SK-N-SH treated with all-trans-retinoic acid at 6 μM for 48 hours (cell line): ENCODE measurements around the gene IKZF2.

Experiments used
- ATAC-seq: fragments of 200-7000 bp; cut with Tn5 transposase; 3 replicates; pipeline ENCODE4 v1.9.1; 2020; ENCODE audit warnings: mild to moderate bottlenecking, moderate library complexity
- ARNTL ChIP-seq: fragments of 450-650 bp; formaldehyde crosslinking; IDR thresholded peaks from 2 replicates; pipeline ENCODE4 v1.5.0; 2020; ENCODE audit warnings: low read depth, mild to moderate bottlenecking, moderate library complexity, borderline replicate concordance
- BACH2 ChIP-seq: fragments of 250-450 bp; sonication (Bioruptor Pico); IDR thresholded peaks from 2 replicates; pipeline ENCODE4 v1.9.0; 2021; ENCODE audit warnings: mild to moderate bottlenecking, borderline replicate concordance
- CSDC2 ChIP-seq: fragments of 250-450 bp; sonication (Bioruptor Pico); IDR thresholded peaks from 2 replicates; pipeline ENCODE4 v1.5.0; 2020; ENCODE audit warnings: mild to moderate bottlenecking, moderate library complexity
- ESRRG ChIP-seq: fragments of 250-450 bp; sonication (Bioruptor Pico); IDR thresholded peaks from 2 replicates; pipeline ENCODE4 v1.6.1; 2021; ENCODE audit warnings: mild to moderate bottlenecking
- GLIS3 ChIP-seq: fragments of 250-450 bp; sonication (Bioruptor Pico); IDR thresholded peaks from 2 replicates; pipeline ENCODE4 v1.5.0; 2020; ENCODE audit warnings: mild to moderate bottlenecking, moderate library complexity
- OSR1 ChIP-seq: fragments of 250-450 bp; sonication (Bioruptor Pico); IDR thresholded peaks from 2 replicates; pipeline ENCODE4 v1.8.0; 2022; ENCODE audit warnings: moderate library complexity, mild to moderate bottlenecking, inconsistent platforms
- PPARA ChIP-seq: fragments of 250-450 bp; sonication (Bioruptor Pico); IDR thresholded peaks from 2 replicates; pipeline ENCODE4 v1.5.0; 2020; ENCODE audit warnings: mild to moderate bottlenecking, borderline replicate concordance
- SNAI2 ChIP-seq: fragments of 250-450 bp; sonication (Bioruptor Pico); IDR thresholded peaks from 2 replicates; pipeline ENCODE4 v1.5.0; 2020; ENCODE audit warnings: mild to moderate bottlenecking, moderate library complexity
- TOX ChIP-seq: fragments of 250-450 bp; sonication (Bioruptor Pico); IDR thresholded peaks from 2 replicates; pipeline ENCODE4 v1.8.0; 2021; ENCODE audit warnings: mild to moderate bottlenecking, moderate library complexity, borderline replicate concordance
- ZC3H10 ChIP-seq: fragments of 250-450 bp; sonication (Bioruptor Pico); IDR thresholded peaks from 2 replicates; pipeline ENCODE4 v1.5.1; 2021; ENCODE audit warnings: mild to moderate bottlenecking, moderate library complexity
- ZFP3 ChIP-seq: fragments of 250-450 bp; sonication (Bioruptor Pico); IDR thresholded peaks from 2 replicates; pipeline ENCODE4 v1.5.0; 2020; ENCODE audit warnings: mild to moderate bottlenecking, moderate library complexity
- ZNF565 ChIP-seq: fragments of 450-650 bp; formaldehyde crosslinking; conservative IDR thresholded peaks from 2 replicates; pipeline ENCODE4 v1.5.0; 2020; ENCODE audit warnings: low read depth, mild to moderate bottlenecking, moderate library complexity
- ZNF70 ChIP-seq: fragments of 450-650 bp; formaldehyde crosslinking; IDR thresholded peaks from 2 replicates; pipeline ENCODE4 v1.5.0; 2020; ENCODE audit warnings: mild to moderate bottlenecking, moderate library complexity
- ZNF8 ChIP-seq: fragments of 450-650 bp; formaldehyde crosslinking; IDR thresholded peaks from 2 replicates; pipeline ENCODE4 v1.5.0; 2020; ENCODE audit warnings: mild to moderate bottlenecking, moderate library complexity
- TF ChIP-seq, protein P1 (sequence below): fragments of 250-450 bp; sonication (Bioruptor Pico); IDR thresholded peaks from 2 replicates; pipeline ENCODE4 v1.8.0; 2020; ENCODE audit warnings: mild to moderate bottlenecking, moderate library complexity, borderline replicate concordance
- TF ChIP-seq, protein P2 (sequence below): fragments of 250-450 bp; sonication (Bioruptor Pico); IDR thresholded peaks from 2 replicates; pipeline ENCODE4 v1.5.1; 2021; ENCODE audit warnings: mild to moderate bottlenecking, moderate library complexity
- TF ChIP-seq, protein P3 (sequence below): fragments of 250-450 bp; sonication (Bioruptor Pico); IDR thresholded peaks from 2 replicates; pipeline ENCODE4 v1.5.0; 2020; ENCODE audit warnings: mild to moderate bottlenecking, moderate library complexity
- TF ChIP-seq, protein P4 (sequence below): fragments of 250-450 bp; sonication (Bioruptor Pico); IDR thresholded peaks from 2 replicates; pipeline ENCODE4 v1.8.0; 2021; ENCODE audit warnings: low read depth, mild to moderate bottlenecking, moderate library complexity, borderline replicate concordance

IKZF2 gene

DNA sequence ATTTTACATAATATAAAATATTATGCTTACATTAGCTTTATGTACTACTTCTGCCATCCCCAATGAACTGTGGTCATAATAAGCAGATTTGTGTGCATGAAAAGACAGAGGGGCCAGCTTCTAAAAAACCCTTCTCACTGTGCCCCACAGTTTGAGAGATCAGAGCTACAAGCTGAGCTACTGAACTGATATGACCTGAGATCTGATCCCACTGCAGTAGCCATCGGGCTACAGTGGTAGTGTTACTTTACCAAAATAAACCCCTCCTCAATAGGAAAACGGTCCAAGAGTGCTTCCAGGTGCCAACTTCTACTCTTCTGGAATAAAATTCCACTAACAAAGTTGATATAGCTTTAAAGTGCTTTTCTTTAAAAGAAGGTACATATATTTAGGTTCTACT is 43.1 kb downstream of the IKZF2 start:
- no peak for ATAC-seq
- TF ChIP-seq ZNF8 (CRISPR knock-in tag): no peak
- TF ChIP-seq TOX (CRISPR knock-in tag): no peak
- no peak for TF ChIP-seq ESRRG (CRISPR knock-in tag)
- TF ChIP-seq PPARA (CRISPR knock-in tag): no peak
- TF ChIP-seq ZNF70: no peak
- TF ChIP-seq, protein P1, sequence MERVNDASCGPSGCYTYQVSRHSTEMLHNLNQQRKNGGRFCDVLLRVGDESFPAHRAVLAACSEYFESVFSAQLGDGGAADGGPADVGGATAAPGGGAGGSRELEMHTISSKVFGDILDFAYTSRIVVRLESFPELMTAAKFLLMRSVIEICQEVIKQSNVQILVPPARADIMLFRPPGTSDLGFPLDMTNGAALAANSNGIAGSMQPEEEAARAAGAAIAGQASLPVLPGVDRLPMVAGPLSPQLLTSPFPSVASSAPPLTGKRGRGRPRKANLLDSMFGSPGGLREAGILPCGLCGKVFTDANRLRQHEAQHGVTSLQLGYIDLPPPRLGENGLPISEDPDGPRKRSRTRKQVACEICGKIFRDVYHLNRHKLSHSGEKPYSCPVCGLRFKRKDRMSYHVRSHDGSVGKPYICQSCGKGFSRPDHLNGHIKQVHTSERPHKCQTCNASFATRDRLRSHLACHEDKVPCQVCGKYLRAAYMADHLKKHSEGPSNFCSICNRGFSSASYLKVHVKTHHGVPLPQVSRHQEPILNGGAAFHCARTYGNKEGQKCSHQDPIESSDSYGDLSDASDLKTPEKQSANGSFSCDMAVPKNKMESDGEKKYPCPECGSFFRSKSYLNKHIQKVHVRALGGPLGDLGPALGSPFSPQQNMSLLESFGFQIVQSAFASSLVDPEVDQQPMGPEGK (CRISPR knock-in tag): no peak

DNA sequence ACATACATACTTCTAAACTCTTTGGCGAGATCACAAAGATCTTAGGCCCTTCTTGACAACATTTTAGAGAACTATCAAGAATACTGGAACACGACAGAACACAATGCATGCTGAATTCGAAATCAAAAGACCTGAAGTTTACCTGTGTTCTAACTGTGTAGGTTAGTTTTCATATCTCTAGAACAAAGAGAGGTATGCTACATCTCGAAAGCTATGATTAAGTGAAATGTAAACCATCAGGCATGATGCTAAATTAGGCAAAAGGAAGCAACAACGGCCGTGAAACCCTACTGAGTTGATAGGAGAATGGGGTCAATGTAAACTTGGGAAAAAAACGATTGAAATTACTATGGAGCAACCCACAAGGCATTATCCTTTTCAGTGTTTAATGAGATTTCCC is 43.7 kb downstream of the IKZF2 start:
- ATAC-seq: no peak
- TF ChIP-seq, protein P1 (CRISPR knock-in tag): no peak
- no peak for TF ChIP-seq ZC3H10 (CRISPR knock-in tag)
- TF ChIP-seq, protein P2, sequence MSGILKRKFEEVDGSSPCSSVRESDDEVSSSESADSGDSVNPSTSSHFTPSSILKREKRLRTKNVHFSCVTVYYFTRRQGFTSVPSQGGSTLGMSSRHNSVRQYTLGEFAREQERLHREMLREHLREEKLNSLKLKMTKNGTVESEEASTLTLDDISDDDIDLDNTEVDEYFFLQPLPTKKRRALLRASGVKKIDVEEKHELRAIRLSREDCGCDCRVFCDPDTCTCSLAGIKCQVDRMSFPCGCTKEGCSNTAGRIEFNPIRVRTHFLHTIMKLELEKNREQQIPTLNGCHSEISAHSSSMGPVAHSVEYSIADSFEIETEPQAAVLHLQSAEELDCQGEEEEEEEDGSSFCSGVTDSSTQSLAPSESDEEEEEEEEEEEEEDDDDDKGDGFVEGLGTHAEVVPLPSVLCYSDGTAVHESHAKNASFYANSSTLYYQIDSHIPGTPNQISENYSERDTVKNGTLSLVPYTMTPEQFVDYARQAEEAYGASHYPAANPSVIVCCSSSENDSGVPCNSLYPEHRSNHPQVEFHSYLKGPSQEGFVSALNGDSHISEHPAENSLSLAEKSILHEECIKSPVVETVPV (CRISPR knock-in tag): no peak
- no peak for TF ChIP-seq TOX (CRISPR knock-in tag)
- TF ChIP-seq GLIS3 (CRISPR knock-in tag): no peak
- no peak for TF ChIP-seq OSR1
- TF ChIP-seq, protein P3, sequence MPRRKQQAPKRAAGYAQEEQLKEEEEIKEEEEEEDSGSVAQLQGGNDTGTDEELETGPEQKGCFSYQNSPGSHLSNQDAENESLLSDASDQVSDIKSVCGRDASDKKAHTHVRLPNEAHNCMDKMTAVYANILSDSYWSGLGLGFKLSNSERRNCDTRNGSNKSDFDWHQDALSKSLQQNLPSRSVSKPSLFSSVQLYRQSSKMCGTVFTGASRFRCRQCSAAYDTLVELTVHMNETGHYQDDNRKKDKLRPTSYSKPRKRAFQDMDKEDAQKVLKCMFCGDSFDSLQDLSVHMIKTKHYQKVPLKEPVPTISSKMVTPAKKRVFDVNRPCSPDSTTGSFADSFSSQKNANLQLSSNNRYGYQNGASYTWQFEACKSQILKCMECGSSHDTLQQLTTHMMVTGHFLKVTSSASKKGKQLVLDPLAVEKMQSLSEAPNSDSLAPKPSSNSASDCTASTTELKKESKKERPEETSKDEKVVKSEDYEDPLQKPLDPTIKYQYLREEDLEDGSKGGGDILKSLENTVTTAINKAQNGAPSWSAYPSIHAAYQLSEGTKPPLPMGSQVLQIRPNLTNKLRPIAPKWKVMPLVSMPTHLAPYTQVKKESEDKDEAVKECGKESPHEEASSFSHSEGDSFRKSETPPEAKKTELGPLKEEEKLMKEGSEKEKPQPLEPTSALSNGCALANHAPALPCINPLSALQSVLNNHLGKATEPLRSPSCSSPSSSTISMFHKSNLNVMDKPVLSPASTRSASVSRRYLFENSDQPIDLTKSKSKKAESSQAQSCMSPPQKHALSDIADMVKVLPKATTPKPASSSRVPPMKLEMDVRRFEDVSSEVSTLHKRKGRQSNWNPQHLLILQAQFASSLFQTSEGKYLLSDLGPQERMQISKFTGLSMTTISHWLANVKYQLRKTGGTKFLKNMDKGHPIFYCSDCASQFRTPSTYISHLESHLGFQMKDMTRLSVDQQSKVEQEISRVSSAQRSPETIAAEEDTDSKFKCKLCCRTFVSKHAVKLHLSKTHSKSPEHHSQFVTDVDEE (CRISPR knock-in tag): no peak
- no peak for TF ChIP-seq SNAI2 (CRISPR knock-in tag)
- TF ChIP-seq ARNTL: no peak
- TF ChIP-seq ZNF565 (CRISPR knock-in tag): no peak
- no peak for TF ChIP-seq CSDC2 (CRISPR knock-in tag)
- TF ChIP-seq, protein P4, sequence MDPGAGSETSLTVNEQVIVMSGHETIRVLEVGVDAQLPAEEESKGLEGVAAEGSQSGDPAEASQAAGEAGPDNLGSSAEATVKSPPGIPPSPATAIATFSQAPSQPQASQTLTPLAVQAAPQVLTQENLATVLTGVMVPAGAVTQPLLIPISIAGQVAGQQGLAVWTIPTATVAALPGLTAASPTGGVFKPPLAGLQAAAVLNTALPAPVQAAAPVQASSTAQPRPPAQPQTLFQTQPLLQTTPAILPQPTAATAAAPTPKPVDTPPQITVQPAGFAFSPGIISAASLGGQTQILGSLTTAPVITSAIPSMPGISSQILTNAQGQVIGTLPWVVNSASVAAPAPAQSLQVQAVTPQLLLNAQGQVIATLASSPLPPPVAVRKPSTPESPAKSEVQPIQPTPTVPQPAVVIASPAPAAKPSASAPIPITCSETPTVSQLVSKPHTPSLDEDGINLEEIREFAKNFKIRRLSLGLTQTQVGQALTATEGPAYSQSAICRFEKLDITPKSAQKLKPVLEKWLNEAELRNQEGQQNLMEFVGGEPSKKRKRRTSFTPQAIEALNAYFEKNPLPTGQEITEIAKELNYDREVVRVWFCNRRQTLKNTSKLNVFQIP (CRISPR knock-in tag): no peak
- no peak for TF ChIP-seq ESRRG (CRISPR knock-in tag)
- no peak for TF ChIP-seq BACH2 (CRISPR knock-in tag)
- TF ChIP-seq PPARA (CRISPR knock-in tag): no peak

DNA sequence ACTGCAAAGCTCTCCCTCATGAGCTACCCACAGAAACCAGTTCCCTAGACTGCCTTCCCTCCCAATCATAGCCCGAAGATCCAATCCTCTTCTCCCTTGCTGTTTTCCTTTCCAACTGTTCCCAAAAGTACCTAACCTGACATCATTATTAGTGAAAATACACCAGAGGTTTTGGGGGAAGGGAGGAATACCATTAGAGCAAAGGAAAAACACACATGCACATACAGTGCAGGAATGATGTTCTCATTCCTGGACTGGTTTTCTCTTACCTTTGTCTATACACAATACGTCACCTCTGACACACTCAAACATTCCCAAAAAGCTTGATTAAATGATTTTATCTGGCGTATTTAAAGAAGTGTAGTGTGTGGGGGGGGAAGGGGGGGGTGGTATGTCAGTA is 46.2 kb downstream of the IKZF2 start:
- TF ChIP-seq OSR1: no peak
- TF ChIP-seq, protein P2 (CRISPR knock-in tag): no peak
- TF ChIP-seq, protein P4 (CRISPR knock-in tag): no peak
- TF ChIP-seq ESRRG (CRISPR knock-in tag): no peak
- TF ChIP-seq ZFP3 (CRISPR knock-in tag): no peak
- no peak for ATAC-seq
